Measurements from ENCODE around the gene CNTN1. TPM values are rescaled to one million over a fixed set of nuclear protein-coding genes. Genes with fewer than 3 reads are reported as not detected.
"Not testable (repeated sequence)": the region's sequence is repeated elsewhere in the genome, so short reads cannot be mapped to it uniquely, and the experiment has no call there.

Gene CNTN1
- total and polyA plus RNA-seq, 2 of the 4 experiments (the other 2 are of a cell fraction) = 0.10 to 0.18 TPM

- POLR2A ChIA-PET (ENCODE audit: unreplicated experiment); H4K5ac ChIP-seq (ENCODE audit: low read depth, low read length); in situ Hi-C loops (cut with MboI; ENCODE audit: low sequenced_read_pairs); BruUV-seq (replicated peaks); H2AFZ ChIP-seq (replicated peaks; ENCODE audit: low read length, poor library complexity); H3K4me2 ChIP-seq (ENCODE audit: low read depth, low read length); H2BK120ac ChIP-seq (ENCODE audit: low read depth, low read length); H4K8ac ChIP-seq (ENCODE audit: low read depth in 2 of 2, low read length in 2 of 2); H2AK5ac ChIP-seq (ENCODE audit: low read depth, low read length); H3K27me3 ChIP-seq (ENCODE audit: control insufficient read depth, insufficient read depth, low read length); H3K56ac ChIP-seq (ENCODE audit: extremely low read depth, insufficient read depth, low read length); H3K79me1 ChIP-seq (ENCODE audit: low read depth in 1 of 2, low read length in 2 of 2); H2BK15ac ChIP-seq (ENCODE audit: low read depth, low read length); H3K14ac ChIP-seq (replicated peaks; ENCODE audit: low read depth, low read length); H4K20me1 ChIP-seq (ENCODE audit: insufficient read depth, low read length); H3K9me3 ChIP-seq (ENCODE audit: control insufficient read depth, insufficient read depth, low read length); DNase-seq; dilution Hi-C loops (cut with HindIII; ENCODE audit: low sequenced_read_pairs, unreplicated experiment); H3K4me3 ChIP-seq (ENCODE audit: insufficient read depth, low read depth, low read length); CTCF ChIA-PET; H2BK20ac ChIP-seq (ENCODE audit: low read depth, low read length); H2BK5ac ChIP-seq (ENCODE audit: low read depth, low read length, poor library complexity, severe bottlenecking); H3K4me1 ChIP-seq (ENCODE audit: control insufficient read depth, insufficient read depth, low read length); H3K23ac ChIP-seq (ENCODE audit: low read depth, low read length); H3K4ac ChIP-seq (ENCODE audit: low read depth, low read length); ATAC-seq (ENCODE audit: low read depth); intact Hi-C loops (cut with micrococcal nuclease); H3K9me1 ChIP-seq (ENCODE audit: insufficient read depth, low read length); H3K9ac ChIP-seq (ENCODE audit: low read depth, low read length); H4K91ac ChIP-seq (ENCODE audit: insufficient read depth, low read depth, low read length); H2AK9ac ChIP-seq (replicated peaks; ENCODE audit: low read depth, low read length, poor library complexity); H3K36me3 ChIP-seq (ENCODE audit: control insufficient read depth, insufficient read depth, low read length); H3K18ac ChIP-seq (ENCODE audit: low read depth, low read length); H3K27ac ChIP-seq (ENCODE audit: insufficient read depth, low read length): not testable (repeated sequence)
- WGBS, 2 experiments (ENCODE audit: extremely low coverage in 2 of 2, insufficient read length in 1 of 2) = no CpG with 5 or more reads among the region's 1 CpG
Measured at GRCh38 chr12:41081241-41081640, 389.0 kb downstream of the CNTN1 start.

Measured in IMR-90 (cell line).